Right cardiac atrium (tissue), 5 donors: ENCODE data around the gene SAMSN1. TPM values are rescaled to one million over a fixed set of nuclear protein-coding genes. Genes with fewer than 3 reads are reported as not detected.
A peak's percentile ranks its signal among the peaks of the same experiment; 100 is the strongest.

Source experiments
- ATAC-seq, 2 donors: fragments of 200-7000 bp; cut with Tn5 transposase; one replicate each; pipeline versions ENCODE4 v1.8.0 to v1.9.1; 2020; ENCODE audit warnings: moderate library complexity in 2 of 2, mild to moderate bottlenecking in 1 of 2
- DNase-seq, 3 donors: peaks; one replicate each; pipeline ENCODE4 v3.0.0-alpha.2; 2020
- H3K27ac ChIP-seq: one replicate; pipeline ENCODE4 v1.5.1; 2013; ENCODE audit warnings: mild to moderate bottlenecking, low read length, control low read depth, moderate library complexity
- H3K27me3 ChIP-seq: one replicate; pipeline ENCODE4 v1.6.1; 2013; ENCODE audit not compliant: control insufficient read depth, insufficient read depth
- H3K4me1 ChIP-seq: one replicate; pipeline ENCODE4 v1.6.1; 2013; ENCODE audit warnings: low read length; ENCODE audit not compliant: control insufficient read depth, insufficient read depth
- H3K4me3 ChIP-seq: one replicate; pipeline ENCODE4 v1.5.1; 2013; ENCODE audit warnings: low read length, control low read depth
- H3K9me3 ChIP-seq: one replicate; pipeline ENCODE4 v1.6.1; 2013; ENCODE audit warnings: low read length; ENCODE audit not compliant: control insufficient read depth
- WGBS: extraction: QIAGEN DNeasy Blood & Tissue Kit; methylation state at CpG from one replicate; pipeline ENCODE4 v1.1.7; 2013; 5-methylcytosine and 5-hydroxymethylcytosine counted together
- intact Hi-C, 4 donors: fragments of 100-400 bp; cut with DNase I; formaldehyde crosslinking; loops; one replicate each; pipeline versions ENCODE4 v1.11.0 to v1.14.0; 2022 to 2023
- polyA plus RNA-seq: library from polyadenylated mRNA; stranded (reverse); fragments of 200-250 nt; gene quantifications from one replicate; pipeline ENCODE4 v1.2.3, GENCODE V29; 2013
- total RNA-seq, 4 donors: library from RNA; stranded (reverse); fragmentation: NEBNext Ultra II Directional; extraction: Animal tissue kit (Norgen Biotek cat#: 25700); gene quantifications; one replicate each; pipeline ENCODE4 v1.2.1, GENCODE V29; 2021
- donor health status: healthy with polysubstance abuse.
- donor health status: DM: no; HTN: yes; CAD: no.
- donor health status: DM: no; HTN: no; CAD: no.
- donor health status: DM: no; HTN: yes; CAD: no; lungs with severe emphysema.
- donor health status: DM: yes; HTN: yes; CAD: no.

Gene SAMSN1
- total and polyA plus RNA-seq, 5 donors, result 1.9 to 4.7 (median 3.6) TPM

DNA sequence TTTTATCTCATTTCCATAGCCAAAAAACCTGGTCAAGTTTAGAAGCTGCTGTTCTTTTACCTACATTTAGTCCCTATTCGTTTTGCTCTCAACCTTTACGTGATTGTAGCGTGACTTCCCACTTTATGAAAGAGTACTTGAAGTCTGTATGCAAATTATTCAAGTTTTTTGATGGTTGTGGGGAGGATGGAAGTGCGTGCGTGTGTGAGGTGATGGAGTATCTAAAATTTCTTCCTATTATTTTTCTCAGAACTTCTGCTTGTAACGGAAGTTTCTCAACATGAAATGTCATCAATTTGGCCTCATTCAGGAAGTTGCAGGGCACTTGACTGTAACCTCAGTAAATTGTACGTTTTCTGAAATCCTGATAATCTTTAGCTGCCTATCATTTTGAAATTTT, 64.0 kb downstream of the SAMSN1 start:
- H3K9me3 ChIP-seq, result no peaks in the 10 kb centered on the region
- ATAC-seq, result peak in 1 of 2 donors; percentile 26
- no peak overlapping the region for H3K4me3 ChIP-seq
- H3K27ac ChIP-seq, result no peak overlapping the region
- H3K4me1 ChIP-seq, result no peaks in the 10 kb centered on the region
- no peaks in the 10 kb centered on the region for H3K27me3 ChIP-seq
- intact Hi-C loops, result no loop called here
- DNase-seq, result no peak
- 60% methylated on average over 7 of the region's 7 CpGs for WGBS

DNA sequence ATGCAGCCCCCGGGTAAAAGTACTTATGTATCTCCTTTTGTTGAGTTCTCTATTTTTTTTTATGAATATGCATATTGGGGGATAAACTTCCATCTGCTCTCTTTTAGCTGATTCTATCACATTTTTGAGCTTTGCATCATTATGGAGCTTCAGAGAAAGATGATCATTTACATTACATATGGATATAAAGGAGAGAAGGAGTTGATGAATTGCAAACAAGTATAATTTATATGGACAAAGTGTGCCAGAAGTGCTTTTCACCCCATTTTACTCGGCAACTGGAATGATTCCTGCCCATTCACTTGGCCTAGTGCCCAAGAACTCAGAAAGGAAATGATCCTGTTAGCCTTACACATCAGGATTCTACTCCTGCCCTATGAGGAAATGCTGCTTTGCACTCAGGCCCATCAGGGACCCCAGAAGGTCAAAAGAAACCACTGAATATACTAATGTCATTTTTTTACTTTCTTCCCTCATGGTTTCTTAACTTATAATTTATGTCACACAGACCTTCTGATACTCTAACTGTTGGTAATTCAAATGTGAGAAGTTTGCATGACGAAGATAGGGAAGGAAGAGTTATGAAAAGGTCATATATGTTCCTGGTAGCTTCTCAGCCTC, 65.6 kb downstream of the SAMSN1 start:
- ATAC-seq (peak in 1 of 2 donors; percentile 37), DNase-seq (no peak)
- 52% methylated on average over 3 of the region's 3 CpGs for WGBS
- Histone ChIP-seq H3K27ac (no peak overlapping the region), H3K27me3 (no peaks in the 10 kb centered on the region), H3K4me1 (no peaks in the 10 kb centered on the region), H3K9me3 (no peaks in the 10 kb centered on the region), H3K4me3 (no peak overlapping the region)
- intact Hi-C loops, result no loop called here

DNA sequence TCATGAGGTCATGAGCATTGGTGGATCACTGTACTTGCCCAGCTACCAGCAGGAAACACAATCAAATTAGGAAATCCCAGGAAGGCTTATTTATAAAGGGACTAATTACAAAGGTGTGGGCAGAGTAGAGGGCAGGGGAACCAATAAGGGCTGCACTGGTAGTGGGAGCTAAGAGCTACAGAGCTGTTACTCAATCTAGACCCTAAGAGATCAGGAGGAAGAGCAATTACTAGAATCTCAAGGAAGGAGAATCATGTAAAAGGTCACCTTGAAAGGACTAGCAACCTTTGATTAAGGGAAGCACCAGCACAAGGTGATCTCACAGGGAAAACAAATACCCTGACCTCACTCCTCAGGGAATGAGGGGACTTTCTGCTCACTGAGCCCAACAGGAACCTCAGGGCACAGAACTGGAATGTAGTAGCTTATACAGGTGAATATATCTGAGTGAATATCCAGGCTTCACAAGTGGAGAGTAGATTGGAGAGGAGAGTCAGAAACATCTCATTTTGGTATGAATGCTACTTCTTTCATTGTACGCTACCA, 66.8 kb downstream of the SAMSN1 start:
- intact Hi-C loops, result no loop called here
- WGBS, result 42% methylated on average over 1 of the region's 1 CpG
- no peak for ATAC-seq

DNA sequence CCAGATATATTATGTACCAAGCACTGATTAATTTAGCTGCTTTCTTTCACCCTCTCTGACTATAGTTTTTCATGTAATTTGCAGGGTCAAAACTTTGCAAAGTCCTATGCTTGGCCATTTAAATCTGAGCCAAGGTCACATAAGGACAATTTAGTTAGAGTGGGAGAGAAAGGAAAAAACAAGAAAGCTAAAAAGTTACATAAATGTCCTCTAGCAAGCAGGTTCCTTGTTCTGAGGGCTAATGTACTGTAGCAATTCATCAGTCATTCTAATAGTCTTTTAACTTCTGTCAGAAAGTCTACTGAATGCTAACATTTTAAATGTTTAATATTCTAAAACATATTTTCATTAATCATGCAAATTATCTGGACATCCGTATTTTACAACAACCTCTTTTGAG, 68.3 kb downstream of the SAMSN1 start:
- Histone ChIP-seq H3K4me1 (no peaks in the 10 kb centered on the region), H3K27ac (no peak overlapping the region), H3K9me3 (no peaks in the 10 kb centered on the region), H3K4me3 (no peak overlapping the region), H3K27me3 (no peaks in the 10 kb centered on the region)
- ATAC-seq, result no peak
- intact Hi-C loops, result no loop called here
- DNase-seq, result no peak
- WGBS, result 58% methylated on average over 1 of the region's 1 CpG

More for the DNA sequence above, 66.8 kb downstream of the SAMSN1 start:
- H3K27me3 ChIP-seq, result no peaks in the 10 kb centered on the region
- H3K9me3 ChIP-seq, result no peaks in the 10 kb centered on the region
- H3K27ac ChIP-seq, result no peak overlapping the region
- no peak for DNase-seq
- H3K4me1 ChIP-seq, result no peaks in the 10 kb centered on the region
- H3K4me3 ChIP-seq, result no peak overlapping the region

DNA sequence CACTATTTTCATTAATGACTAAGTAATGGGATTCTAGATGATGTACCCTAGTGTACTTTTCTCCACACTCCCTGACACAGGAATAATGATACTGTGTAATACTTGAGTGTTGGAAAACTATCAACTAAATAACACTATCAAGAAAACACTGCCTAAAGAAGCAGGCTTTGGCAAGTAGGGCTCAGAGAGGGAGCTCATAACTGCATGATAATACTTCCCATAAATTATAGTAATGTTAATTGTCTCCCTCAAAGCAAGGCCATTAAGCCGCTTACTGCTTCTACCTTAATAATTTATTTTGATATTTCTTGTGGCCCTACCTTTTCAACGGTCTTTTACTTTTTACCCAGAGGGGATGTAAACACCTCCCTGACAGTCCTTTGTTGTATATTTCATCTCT, 69.0 kb downstream of the SAMSN1 start:
- Histone ChIP-seq H3K27ac (no peak overlapping the region), H3K27me3 (no peaks in the 10 kb centered on the region), H3K9me3 (no peaks in the 10 kb centered on the region), H3K4me3 (no peak overlapping the region), H3K4me1 (no peaks in the 10 kb centered on the region)
- WGBS, result 86% methylated on average over 2 of the region's 2 CpGs
- no peak for ATAC-seq
- intact Hi-C loops, result no loop called here
- DNase-seq, result no peak

DNA sequence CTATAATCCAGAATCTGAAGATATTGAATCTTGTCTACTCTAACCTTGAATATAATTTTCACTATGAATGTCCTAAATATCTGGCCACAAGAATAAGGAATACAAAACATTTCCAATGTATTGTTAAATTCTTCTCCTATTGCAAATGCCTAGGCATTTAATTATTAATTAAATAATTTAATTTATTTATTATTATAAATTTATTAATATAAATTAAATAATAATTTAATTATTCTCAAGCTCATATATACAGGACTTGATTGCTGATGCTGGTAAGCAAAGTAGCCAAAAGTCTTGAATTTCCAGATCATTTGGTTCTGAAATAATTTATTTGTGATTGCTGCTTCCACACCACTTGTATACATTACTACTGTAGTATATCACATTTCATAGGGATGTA, 71.1 kb downstream of the SAMSN1 start:
- ATAC-seq (no peak), DNase-seq (no peak)
- Histone ChIP-seq H3K9me3 (no peaks in the 10 kb centered on the region), H3K27me3 (no peaks in the 10 kb centered on the region), H3K27ac (no peak overlapping the region), H3K4me3 (no peak overlapping the region), H3K4me1 (no peaks in the 10 kb centered on the region)
- intact Hi-C loops, result no loop called here

DNA sequence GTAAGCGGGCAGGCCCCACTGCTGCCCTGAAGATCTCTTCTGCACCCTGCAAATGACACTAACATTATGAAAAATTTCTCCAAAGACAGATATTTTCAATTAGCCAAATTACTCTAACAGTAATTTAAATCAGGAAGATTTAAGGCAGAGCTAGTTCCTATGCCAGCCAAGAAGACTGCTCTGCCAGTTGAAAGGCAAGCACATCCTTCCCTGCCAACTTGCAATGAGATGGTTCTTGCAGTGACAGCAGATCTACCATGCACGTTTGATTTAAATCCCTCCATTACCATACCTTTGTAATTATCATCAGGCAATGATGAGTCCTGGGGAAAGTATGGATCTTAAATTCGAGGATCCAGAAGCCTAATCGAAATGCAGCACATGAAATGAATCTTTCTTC, 76.5 kb downstream of the SAMSN1 start:
- Histone ChIP-seq H3K4me1 (no peaks in the 10 kb centered on the region), H3K9me3 (no peaks in the 10 kb centered on the region), H3K27me3 (no peaks in the 10 kb centered on the region), H3K27ac (no peak overlapping the region), H3K4me3 (no peak overlapping the region)
- ATAC-seq (no peak), DNase-seq (no peak)
- intact Hi-C loops, result no loop called here
- 76% methylated on average over 4 of the region's 4 CpGs for WGBS

DNA sequence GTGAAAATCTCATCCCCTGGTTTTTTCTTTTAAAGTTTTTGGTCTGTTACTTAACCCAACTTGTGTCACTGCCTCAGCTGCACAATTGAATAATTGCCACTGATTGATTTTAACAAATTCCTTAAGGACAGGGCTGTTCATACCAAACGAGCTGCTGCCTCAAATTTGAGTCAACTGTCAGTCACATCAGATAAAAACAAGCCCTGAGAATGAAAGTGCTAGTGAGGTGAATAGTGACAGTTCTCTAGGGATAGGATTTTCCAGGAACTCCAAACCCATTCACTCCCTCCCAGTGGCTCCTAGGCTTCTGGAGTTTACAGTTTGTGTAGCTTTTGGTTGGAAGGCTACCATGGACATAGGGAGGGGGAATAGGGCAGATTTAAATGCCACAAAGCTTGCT, 79.4 kb downstream of the SAMSN1 start:
- H3K4me1 ChIP-seq, result no peaks in the 10 kb centered on the region
- H3K27ac ChIP-seq, result no peak overlapping the region
- no peaks in the 10 kb centered on the region for H3K27me3 ChIP-seq
- DNase-seq (no peak), ATAC-seq (no peak)
- intact Hi-C loops, result no loop called here
- 16% methylated on average over 1 of the region's 1 CpG for WGBS
- no peaks in the 10 kb centered on the region for H3K9me3 ChIP-seq
- H3K4me3 ChIP-seq, result no peak overlapping the region

DNA sequence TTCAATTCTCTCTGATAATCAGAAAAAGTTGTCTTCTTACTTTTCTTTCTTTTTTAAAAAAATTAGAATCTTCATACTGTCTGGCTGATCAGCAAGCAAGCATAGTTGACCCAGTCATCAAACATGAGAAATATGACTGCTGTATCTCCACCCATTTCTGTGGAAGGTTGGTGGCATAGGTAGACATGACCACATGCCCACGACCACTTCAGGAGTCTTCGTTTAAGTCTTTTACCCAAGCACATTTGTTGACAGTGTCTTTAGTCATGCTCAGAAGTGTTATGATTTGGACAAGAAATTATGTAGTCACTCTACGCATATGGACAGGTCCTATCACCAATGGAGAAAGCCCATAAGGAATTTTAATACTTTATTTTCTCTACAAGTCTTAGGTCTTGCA, 88.4 kb downstream of the SAMSN1 start:
- Histone ChIP-seq H3K4me3 (no peak overlapping the region), H3K27ac (no peak overlapping the region), H3K4me1 (no peaks in the 10 kb centered on the region), H3K9me3 (no peaks in the 10 kb centered on the region), H3K27me3 (no peaks in the 10 kb centered on the region)
- intact Hi-C loops, result no loop called here
- DNase-seq (peak in 1 of 3 donors; percentile 5), ATAC-seq (no peak)
- WGBS, result 86% methylated on average over 3 of the region's 3 CpGs

DNA sequence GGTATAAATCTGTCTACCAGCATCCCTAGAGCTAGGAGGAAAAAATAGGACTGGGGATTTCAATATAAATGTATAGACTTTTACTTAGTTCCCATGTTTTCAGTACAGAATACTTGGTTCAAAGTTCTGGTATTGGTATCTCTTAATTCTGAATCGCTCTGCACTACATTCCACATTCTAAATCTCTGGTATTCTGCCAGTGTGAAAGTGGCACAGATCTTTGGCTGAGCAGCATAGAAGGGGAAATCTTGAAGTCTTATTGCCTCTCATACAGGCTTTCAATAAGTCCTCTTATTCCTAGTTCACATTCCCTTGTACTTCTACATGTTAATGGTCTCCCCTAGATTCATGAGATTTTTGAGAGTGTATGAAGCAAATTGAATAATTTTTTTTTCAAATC, 89.2 kb downstream of the SAMSN1 start:
- no peak for DNase-seq
- Histone ChIP-seq H3K4me3 (no peak overlapping the region), H3K9me3 (no peaks in the 10 kb centered on the region), H3K27me3 (no peaks in the 10 kb centered on the region), H3K27ac (no peak overlapping the region), H3K4me1 (no peaks in the 10 kb centered on the region)
- WGBS, result 76% methylated on average over 1 of the region's 1 CpG
- intact Hi-C loops, result no loop called here
- no peak for ATAC-seq

DNA sequence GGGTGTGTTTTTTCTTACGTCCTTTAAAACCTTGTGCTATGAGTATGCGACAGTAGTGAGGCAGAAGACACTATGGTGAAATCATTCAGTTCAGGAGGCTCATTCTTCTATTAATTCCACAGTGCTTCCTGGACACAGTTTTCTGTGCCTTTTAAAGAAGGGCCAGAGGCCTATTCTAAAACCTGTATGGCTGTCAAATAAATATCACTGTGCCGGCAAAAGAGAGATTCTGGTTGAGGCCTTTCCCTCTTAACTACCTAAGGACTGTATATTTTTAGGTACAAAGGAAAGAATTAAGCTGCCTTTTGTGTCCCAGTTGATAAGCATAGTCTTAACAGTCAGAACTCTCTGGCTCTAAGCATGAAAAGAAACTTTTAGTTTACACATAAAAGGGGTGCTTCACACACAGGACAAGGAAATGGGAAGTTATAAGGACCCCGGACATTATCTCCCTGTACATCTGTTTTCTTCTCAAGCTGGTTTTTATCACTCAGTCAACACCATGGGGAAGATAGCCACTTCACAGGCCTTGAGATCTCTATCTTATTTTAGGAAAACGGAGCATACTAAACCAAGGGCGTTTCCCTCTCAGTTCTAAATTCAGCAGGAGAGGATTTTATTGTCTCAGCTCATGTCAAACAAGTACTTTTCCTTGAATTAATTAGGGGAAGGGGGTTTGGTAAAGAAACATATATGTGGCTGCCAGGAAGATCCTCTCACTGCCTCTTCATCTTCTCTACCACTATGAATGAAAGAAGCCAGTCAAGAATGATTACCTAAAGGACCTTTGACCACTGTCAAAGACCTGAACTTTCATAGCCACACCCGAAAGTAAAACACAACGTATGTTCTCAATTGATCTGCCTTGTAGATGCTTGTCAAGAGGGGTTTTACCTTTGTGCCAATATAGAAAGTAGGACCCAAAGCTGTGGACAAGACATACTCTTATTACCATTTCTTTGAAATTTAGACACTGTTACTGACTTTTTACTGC, 91.8 kb downstream of the SAMSN1 start:
- Histone ChIP-seq H3K9me3 (no peaks in the 10 kb centered on the region), H3K27ac (no peak overlapping the region), H3K4me1 (no peaks in the 10 kb centered on the region), H3K4me3 (no peak overlapping the region), H3K27me3 (no peaks in the 10 kb centered on the region)
- 53% methylated on average over 8 of the region's 8 CpGs for WGBS
- no peak for ATAC-seq
- intact Hi-C loops, result no loop called here
- DNase-seq, result no peak
